SU-DHL-6 (cell line): ENCODE data around the gene SLC19A3.

Experiments
- H2AFZ ChIP-seq: fragments of 200-600 bp; sonication (generic); 2 replicates; pipeline ENCODE4 v1.6.1; 2014; ENCODE audit warnings: low read depth, mild to moderate bottlenecking, moderate library complexity, mixed read lengths, antibody characterized with exemption, low read length; ENCODE audit not compliant: severe bottlenecking
- H3F3A ChIP-seq: fragments of 200-600 bp; shearing (Covaris generic); 2 replicates; pipeline ENCODE4 v1.6.0; 2016; ENCODE audit warnings: antibody characterized with exemption, mild to moderate bottlenecking; ENCODE audit not compliant: insufficient read depth
- H3K27ac ChIP-seq: fragments of 200-600 bp; sonication (generic); 2 replicates; pipeline ENCODE4 v1.5.1; 2016; ENCODE audit warnings: low read depth, mild to moderate bottlenecking, low read length, moderate library complexity, mixed read lengths
- H3K27me3 ChIP-seq: fragments of 200-600 bp; sonication (generic), shearing (Covaris generic); 2 replicates; pipeline ENCODE4 v1.6.0; 2014; ENCODE audit warnings: mild to moderate bottlenecking, low read length
- H3K36me3 ChIP-seq: fragments of 200-600 bp; sonication (generic); 2 replicates; pipeline ENCODE4 v1.6.1; 2014; ENCODE audit warnings: mild to moderate bottlenecking, low read length, mixed read lengths
- H3K4me2 ChIP-seq: fragments of 300-600, 200-600 bp; shearing (Covaris generic), sonication (generic); 2 replicates; pipeline ENCODE4 v1.6.0; 2014; ENCODE audit warnings: low read length, low read depth, mild to moderate bottlenecking; ENCODE audit not compliant: poor library complexity, severe bottlenecking
- H3K4me3 ChIP-seq: fragments of 200-600 bp; sonication (generic); 2 replicates; pipeline ENCODE4 v1.5.1; 2014; ENCODE audit warnings: antibody characterized with exemption, low read length, mild to moderate bottlenecking, mixed read lengths; ENCODE audit not compliant: insufficient read depth, poor library complexity, severe bottlenecking
- H3K79me2 ChIP-seq: fragments of 200-600 bp; sonication (generic); 2 replicates; pipeline ENCODE4 v1.6.1; 2014; ENCODE audit warnings: mild to moderate bottlenecking, low read length, moderate library complexity; ENCODE audit not compliant: insufficient read depth
- H3K9ac ChIP-seq: fragments of 200-600 bp; sonication (generic); 2 replicates; pipeline ENCODE4 v1.7.0; 2014; ENCODE audit warnings: mild to moderate bottlenecking, low read length
- H3K9me2 ChIP-seq: fragments of 200-600 bp; sonication (generic); replicated peaks from 2 replicates; pipeline ENCODE4 v1.6.1; 2014; ENCODE audit warnings: low read length; ENCODE audit not compliant: insufficient read depth
- H3K9me3 ChIP-seq: fragments of 200-600 bp; sonication (generic); 2 replicates; pipeline ENCODE4 v1.6.1; 2014; ENCODE audit warnings: low read length, mixed read lengths; ENCODE audit not compliant: insufficient read depth
- H4K20me1 ChIP-seq: fragments of 200-600 bp; sonication (generic); 2 replicates; pipeline ENCODE4 v1.6.1; 2014; ENCODE audit warnings: low read depth, mild to moderate bottlenecking, antibody characterized with exemption, low read length, moderate library complexity, mixed read lengths
- EZH2phosphoT487 ChIP-seq: fragments of 200-600 bp; sonication (generic), shearing (Covaris generic); conservative IDR thresholded peaks from 2 replicates; pipeline ENCODE4 v1.6.1; 2018; ENCODE audit warnings: mild to moderate bottlenecking, antibody characterized with exemption, low read length, moderate library complexity, mixed read lengths
- TF ChIP-seq, protein P1 (sequence below): fragments of 200-600 bp; sonication (generic); IDR thresholded peaks from one replicate; pipeline ENCODE4 v1.5.1; 2017; ENCODE audit warnings: antibody characterized with exemption, mild to moderate bottlenecking, low read length, moderate library complexity; ENCODE audit not compliant: insufficient read depth, poor library complexity, severe bottlenecking

SLC19A3 gene

DNA sequence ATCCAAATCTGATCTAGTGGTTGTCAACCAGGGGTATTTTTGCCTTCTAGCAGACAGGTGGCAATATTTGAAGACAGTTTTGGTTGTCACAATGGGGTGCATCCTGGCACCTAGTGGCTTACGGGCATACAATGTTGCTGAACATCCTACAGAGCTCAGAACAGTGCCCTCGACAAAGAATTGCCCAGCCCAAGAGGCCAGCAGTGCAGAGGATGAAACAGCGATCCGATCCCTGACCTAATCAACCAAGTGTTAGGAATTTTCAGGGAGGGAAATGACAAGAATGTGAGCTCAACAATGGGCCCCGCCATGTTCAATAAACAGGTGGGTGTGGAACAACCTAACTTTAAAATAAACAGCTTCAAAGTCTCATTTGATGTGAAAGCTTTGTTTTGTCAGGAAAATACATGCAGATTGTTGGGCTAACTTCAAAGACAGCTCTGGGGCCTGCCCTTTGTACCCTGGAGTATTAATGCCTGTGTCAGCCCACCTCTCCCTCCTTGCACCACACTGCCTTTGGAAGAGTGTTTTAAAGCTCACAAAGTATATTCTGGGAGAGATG lies 73.8 kb downstream of the SLC19A3 start:
- Histone ChIP-seq H3F3A (no peaks in the 10 kb centered on the region), H3K36me3 (no peaks in the 10 kb centered on the region), H3K9me3 (no peaks in the 10 kb centered on the region), H3K9me2 (no peaks in the 10 kb centered on the region), H3K79me2 (no peaks in the 10 kb centered on the region), H4K20me1 (no peaks in the 10 kb centered on the region), H3K27ac (no peak overlapping the region), H3K4me3 (no peak overlapping the region), H3K9ac (no peak overlapping the region), H3K27me3 (no peaks in the 10 kb centered on the region), H2AFZ (no peak overlapping the region), H3K4me2 (no peak overlapping the region)
- TF ChIP-seq EZH2phosphoT487, result no peak
- TF ChIP-seq, protein P1, sequence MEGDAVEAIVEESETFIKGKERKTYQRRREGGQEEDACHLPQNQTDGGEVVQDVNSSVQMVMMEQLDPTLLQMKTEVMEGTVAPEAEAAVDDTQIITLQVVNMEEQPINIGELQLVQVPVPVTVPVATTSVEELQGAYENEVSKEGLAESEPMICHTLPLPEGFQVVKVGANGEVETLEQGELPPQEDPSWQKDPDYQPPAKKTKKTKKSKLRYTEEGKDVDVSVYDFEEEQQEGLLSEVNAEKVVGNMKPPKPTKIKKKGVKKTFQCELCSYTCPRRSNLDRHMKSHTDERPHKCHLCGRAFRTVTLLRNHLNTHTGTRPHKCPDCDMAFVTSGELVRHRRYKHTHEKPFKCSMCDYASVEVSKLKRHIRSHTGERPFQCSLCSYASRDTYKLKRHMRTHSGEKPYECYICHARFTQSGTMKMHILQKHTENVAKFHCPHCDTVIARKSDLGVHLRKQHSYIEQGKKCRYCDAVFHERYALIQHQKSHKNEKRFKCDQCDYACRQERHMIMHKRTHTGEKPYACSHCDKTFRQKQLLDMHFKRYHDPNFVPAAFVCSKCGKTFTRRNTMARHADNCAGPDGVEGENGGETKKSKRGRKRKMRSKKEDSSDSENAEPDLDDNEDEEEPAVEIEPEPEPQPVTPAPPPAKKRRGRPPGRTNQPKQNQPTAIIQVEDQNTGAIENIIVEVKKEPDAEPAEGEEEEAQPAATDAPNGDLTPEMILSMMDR, result no peak

DNA sequence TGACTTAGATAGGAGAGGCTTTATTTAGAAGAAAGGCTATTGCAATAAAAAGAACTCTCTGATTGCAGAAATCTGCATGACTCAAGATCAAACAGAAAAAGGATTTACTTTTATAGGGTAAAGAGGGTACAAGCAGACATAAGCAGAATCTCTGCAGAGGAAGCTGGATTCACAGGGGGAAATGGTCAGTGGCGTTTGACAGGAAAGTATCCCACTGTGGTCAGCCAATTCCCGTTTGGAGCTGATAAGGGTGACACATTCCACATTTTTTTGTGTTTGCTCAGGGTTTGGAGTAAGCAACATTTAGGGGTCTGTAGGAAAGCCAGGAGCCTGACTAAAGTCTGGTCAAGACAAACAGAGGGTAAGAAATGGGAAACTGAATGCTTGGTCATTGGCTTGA lies 75.2 kb downstream of the SLC19A3 start:
- no peaks in the 10 kb centered on the region for H3K36me3 ChIP-seq
- no peaks in the 10 kb centered on the region for H3K79me2 ChIP-seq
- H3K4me2 ChIP-seq, result no peak overlapping the region
- no peaks in the 10 kb centered on the region for H4K20me1 ChIP-seq
- no peaks in the 10 kb centered on the region for H3K27me3 ChIP-seq
- no peak overlapping the region for H2AFZ ChIP-seq
- no peak overlapping the region for H3K27ac ChIP-seq
- no peaks in the 10 kb centered on the region for H3K9me2 ChIP-seq
- H3K9me3 ChIP-seq, result no peaks in the 10 kb centered on the region
- H3K4me3 ChIP-seq, result no peak overlapping the region
- no peaks in the 10 kb centered on the region for H3F3A ChIP-seq
- no peak overlapping the region for H3K9ac ChIP-seq
- TF ChIP-seq, protein P1, result no peak
- TF ChIP-seq EZH2phosphoT487, result no peak

DNA sequence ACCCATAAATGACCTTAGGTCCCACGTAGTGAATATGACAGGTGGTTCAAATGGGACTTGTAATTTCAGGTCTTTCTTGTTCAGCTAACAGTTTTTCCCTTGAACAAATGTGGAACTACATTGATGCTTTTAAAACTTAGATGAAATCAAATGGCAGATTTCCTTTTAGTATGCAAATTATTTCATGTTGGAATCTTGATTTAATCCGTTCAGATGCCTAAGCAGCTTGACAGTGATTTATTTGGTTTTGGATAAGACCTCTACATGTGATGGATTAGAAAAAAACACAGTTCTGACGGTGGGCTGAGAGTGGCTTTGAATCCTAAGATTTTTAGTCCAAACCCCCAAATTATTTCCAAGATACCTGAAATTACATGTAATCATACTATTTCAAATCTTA lies 83.6 kb downstream of the SLC19A3 start:
- H3K36me3 ChIP-seq, result no peaks in the 10 kb centered on the region

More for the DNA sequence above, 83.6 kb downstream of the SLC19A3 start:
- H3K27ac ChIP-seq, result no peak overlapping the region
- H3K27me3 ChIP-seq, result no peaks in the 10 kb centered on the region
- H3K9ac ChIP-seq, result no peak overlapping the region
- no peak overlapping the region for H3K4me2 ChIP-seq
- H3K9me3 ChIP-seq, result no peaks in the 10 kb centered on the region
- H3K9me2 ChIP-seq, result no peaks in the 10 kb centered on the region
- TF ChIP-seq, protein P1, result no peak
- no peak for TF ChIP-seq EZH2phosphoT487
- H2AFZ ChIP-seq, result no peak overlapping the region
- H4K20me1 ChIP-seq, result no peaks in the 10 kb centered on the region
- no peak overlapping the region for H3K4me3 ChIP-seq
- H3F3A ChIP-seq, result no peaks in the 10 kb centered on the region
- H3K79me2 ChIP-seq, result no peaks in the 10 kb centered on the region
